ENCODE results near the gene THBD.

THBD gene

DNA sequence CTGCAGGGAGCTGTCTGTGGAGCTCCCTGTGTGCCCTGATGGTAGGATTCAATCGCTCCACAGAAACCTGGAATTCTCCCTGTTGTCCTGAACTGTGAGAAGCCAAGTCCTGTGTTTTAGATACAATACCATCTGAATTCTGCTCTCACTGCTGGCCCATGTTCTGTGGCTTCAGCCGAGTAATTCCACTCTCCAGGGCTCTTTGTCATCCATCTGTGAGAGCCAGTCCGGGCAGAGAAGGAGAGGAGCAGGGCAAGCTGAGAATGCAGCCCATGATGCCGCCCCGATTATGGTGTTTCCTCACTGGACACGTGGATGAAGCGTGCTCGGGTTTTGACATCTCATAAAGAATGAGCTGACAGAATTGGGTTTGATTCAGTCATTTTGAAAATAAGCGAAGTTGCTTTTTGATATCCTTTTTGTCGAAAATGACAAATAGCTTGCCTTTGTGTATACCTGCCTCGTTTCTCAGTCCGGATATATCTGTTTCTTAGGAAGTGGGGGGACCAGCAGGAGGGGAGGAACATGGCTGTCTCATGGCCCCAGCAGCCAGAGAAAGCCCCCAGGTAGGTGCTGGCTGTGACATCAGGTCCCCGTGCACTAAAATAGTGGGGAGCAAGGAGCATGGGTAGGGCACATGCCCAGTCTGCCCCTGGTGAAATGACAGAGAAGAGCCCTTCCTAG lies 44.9 kb upstream of the THBD start:
- TF ChIP-seq, protein P1, sequence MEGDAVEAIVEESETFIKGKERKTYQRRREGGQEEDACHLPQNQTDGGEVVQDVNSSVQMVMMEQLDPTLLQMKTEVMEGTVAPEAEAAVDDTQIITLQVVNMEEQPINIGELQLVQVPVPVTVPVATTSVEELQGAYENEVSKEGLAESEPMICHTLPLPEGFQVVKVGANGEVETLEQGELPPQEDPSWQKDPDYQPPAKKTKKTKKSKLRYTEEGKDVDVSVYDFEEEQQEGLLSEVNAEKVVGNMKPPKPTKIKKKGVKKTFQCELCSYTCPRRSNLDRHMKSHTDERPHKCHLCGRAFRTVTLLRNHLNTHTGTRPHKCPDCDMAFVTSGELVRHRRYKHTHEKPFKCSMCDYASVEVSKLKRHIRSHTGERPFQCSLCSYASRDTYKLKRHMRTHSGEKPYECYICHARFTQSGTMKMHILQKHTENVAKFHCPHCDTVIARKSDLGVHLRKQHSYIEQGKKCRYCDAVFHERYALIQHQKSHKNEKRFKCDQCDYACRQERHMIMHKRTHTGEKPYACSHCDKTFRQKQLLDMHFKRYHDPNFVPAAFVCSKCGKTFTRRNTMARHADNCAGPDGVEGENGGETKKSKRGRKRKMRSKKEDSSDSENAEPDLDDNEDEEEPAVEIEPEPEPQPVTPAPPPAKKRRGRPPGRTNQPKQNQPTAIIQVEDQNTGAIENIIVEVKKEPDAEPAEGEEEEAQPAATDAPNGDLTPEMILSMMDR (conservative IDR thresholded peaks at IDR 0.05), result no peak
- no peak overlapping the region for H3K27ac ChIP-seq

DNA sequence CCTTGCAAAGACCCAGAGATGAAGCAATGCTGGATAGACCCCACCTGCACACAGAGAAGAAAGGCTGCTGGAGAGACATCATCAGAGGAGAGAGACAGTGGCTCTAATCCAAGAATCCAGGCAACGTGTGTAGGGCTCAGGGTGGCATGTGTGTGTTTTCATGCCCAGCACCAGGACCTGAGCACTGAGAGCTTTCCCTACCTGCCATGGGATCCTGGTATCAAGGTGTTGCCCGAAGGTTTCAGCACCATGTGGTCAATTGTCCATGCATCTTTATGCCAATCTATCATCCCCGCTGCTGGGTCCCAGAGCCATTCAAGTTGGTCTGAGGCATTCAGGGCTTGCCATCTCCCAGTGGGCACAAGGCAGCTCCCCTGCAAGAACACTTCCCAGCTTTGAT lies 44.1 kb upstream of the THBD start:
- no peak overlapping the region for H3K27ac ChIP-seq
- TF ChIP-seq, protein P1 (conservative IDR thresholded peaks at IDR 0.05), result no peak

DNA sequence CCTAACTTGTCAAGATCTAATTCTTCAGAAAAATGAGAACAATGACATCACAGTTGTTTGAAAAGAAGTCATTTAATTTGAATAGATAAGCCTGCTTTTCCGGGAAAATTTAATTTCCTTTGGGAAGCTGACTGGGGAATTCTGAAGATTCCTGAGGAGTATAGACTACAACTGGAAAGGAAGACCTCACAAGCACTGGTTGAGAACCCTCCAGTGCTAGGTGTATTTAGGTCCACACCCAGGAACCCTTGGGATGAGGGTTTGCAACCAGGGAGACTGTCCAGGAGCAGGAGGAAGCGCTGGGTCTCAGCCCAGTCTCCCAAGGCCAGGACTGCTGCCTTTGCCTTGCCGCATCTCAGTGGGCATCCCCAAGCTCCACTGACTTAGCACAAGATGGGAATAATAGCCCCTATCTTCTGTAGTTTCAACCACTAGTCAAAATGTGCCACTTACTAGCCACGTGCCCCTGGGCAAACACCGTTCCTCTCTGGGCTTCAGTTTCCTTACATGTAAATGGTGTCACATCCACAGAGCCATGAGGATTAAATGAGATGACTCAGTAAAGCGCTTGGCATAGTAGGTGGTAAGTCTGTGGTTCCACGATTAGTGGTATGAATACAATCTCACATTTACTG lies 43.5 kb upstream of the THBD start:
- H3K27ac ChIP-seq, result peak overlapping the region; percentile 41; the same call in 1 of the 2 replicates

DNA sequence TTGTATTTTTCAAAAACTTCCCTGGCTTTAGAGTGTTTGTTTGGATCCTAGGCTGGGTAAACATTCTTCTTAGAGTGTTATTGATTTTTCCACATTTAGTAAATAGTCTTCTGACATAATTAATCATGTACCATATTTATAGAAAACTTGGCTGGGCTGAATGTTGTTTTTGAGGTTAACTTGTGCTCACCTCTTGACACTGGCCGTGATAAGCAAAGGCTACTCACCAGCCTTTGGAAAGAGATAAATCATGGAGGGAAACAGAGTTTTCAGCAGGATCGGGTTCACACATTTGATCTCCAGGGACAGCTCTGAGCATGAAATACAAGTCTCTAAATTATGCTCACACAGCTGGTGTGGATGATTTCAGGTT lies 42.9 kb upstream of the THBD start:
- TF ChIP-seq, protein P1 (conservative IDR thresholded peaks at IDR 0.05), result no peak

More for the DNA sequence above, 43.5 kb upstream of the THBD start:
- TF ChIP-seq, protein P1 (conservative IDR thresholded peaks at IDR 0.05), result no peak

DNA sequence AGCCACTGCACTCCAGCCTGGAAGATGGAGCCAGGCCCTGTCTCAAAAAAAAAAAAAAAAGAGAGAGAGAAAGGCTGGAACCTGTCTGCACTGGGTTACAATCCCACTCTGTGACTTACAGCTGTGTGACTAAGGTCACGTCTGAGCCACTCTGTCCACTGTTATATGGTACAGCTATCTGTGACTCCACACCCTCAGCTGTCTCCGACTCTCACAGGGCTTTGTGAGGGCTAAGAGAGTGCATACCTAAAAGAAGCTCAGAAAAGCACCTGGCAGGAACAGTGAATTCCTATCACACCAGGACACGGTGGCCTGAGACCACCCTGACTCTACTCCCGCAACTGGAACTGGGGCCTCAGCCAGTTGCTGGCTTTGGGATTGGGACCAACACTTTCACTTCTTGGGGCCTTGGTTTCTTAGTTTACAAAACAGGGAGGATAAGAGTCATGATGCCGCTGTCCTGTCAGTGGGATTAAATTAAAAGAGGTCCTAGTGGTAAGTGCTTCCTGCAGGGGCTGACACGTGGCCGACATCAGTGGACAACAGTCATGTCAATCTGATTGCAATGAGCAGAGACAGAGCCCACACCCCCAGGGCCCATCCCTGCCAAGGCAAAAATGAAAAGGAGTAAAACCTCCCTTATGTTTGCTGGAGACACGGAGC lies 42.4 kb upstream of the THBD start:
- H3K27ac ChIP-seq, result peak overlapping the region; percentile 41
- TF ChIP-seq, protein P1 (conservative IDR thresholded peaks at IDR 0.05), result no peak

More for the DNA sequence above, 42.9 kb upstream of the THBD start:
- peak overlapping the region; percentile 41 for H3K27ac ChIP-seq

DNA sequence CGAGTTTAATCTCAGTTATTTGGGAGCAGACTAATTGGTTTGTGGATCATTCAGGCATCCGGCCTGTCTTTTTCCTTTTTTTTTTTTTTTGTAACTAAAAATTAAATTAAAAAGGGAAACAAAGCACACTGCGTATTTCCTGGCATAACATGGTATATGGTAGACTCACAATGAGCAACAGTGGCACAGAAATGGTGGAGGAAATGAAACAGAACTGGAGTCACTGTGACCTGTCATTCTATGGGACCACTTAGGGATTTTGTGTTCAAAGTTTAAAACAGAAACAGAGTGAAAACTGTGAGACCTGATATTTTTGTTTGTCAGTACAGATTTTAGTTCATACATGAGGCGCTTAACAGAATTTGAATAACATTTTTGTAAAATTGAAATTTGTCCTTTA lies 41.4 kb upstream of the THBD start:
- TF ChIP-seq, protein P1 (conservative IDR thresholded peaks at IDR 0.05), result no peak
- no peak overlapping the region for H3K27ac ChIP-seq

DNA sequence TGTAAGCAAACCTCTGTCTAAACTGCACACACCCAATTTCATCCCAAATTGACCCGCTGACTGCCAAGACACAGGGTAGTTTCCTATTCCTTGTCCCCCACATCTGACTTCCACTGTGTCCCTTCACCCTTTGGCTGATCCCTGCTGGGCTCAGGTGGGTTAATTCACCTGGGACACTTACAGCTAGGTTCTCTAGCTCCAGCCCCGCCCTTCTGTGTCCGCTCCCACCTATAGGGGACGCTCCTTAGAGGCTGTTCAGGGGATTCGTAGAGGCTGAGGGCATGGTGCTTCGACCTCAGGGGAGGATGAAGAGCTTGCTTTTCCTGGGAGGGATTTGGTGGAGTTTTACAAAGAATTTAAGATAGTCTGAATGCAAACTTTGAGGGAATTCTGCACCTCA lies 40.7 kb upstream of the THBD start:
- no peak overlapping the region for H3K27ac ChIP-seq
- TF ChIP-seq, protein P1 (conservative IDR thresholded peaks at IDR 0.05), result no peak

Data from VCaP (cell line).